Cardiac muscle cell (in vitro differentiated cells and primary cell): ENCODE results near the gene MYO1B. TPM values are rescaled to one million over a fixed set of nuclear protein-coding genes. Genes with fewer than 3 reads are reported as not detected.

Experiments
- DNase-seq, 2 donors: peaks; one replicate each; pipeline versions ENCODE4 v3.0.0 to v3.0.0-alpha.2; 2010 to 2017; ENCODE audit warnings: low read depth in 1 of 2, low spot score in 1 of 2
- H3K27ac ChIP-seq: fragments of 200-600 bp; sonication (generic); 2 replicates; pipeline ENCODE4 v1.5.1; 2016
- H3K27me3 ChIP-seq: fragments of 200-600 bp; sonication (generic); 2 replicates; pipeline ENCODE4 v1.6.0; 2016; ENCODE audit warnings: control low read depth
- H3K36me3 ChIP-seq: fragments of 200-600 bp; sonication (generic); 2 replicates; pipeline ENCODE4 v1.5.1; 2016; ENCODE audit warnings: control low read depth
- H3K4me1 ChIP-seq: fragments of 200-600 bp; sonication (generic); 2 replicates; pipeline ENCODE4 v1.8.1; 2017; ENCODE audit warnings: low read depth, mild to moderate bottlenecking, mixed run types
- H3K4me3 ChIP-seq: fragments of 200-600 bp; sonication (generic); 2 replicates; pipeline ENCODE4 v1.5.1; 2016; ENCODE audit warnings: mild to moderate bottlenecking
- H3K9me3 ChIP-seq: fragments of 200-600 bp; sonication (generic); 2 replicates; pipeline ENCODE4 v1.5.1; 2017; ENCODE audit warnings: low read depth, mild to moderate bottlenecking, control low read depth
- polyA plus RNA-seq: library from polyadenylated mRNA; unstranded; fragments of >200 nt; fragmentation: Nextera tagmentation; extraction: Ambion mirVana; gene quantifications from 2 replicates; pipeline ENCODE4 v1.2.1, GENCODE V29; 2016
- total RNA-seq: library from RNA; depleted of rRNA; stranded (reverse); fragments of >200 nt; gene quantifications from 2 replicates; pipeline ENCODE4 v1.2.3, GENCODE V29; 2016
- TF ChIP-seq, protein P1 (sequence below): IDR thresholded peaks from 2 replicates; pipeline ENCODE4 v1.5.1; 2012; ENCODE audit warnings: low read depth, mild to moderate bottlenecking, low read length

Gene MYO1B
- total and polyA plus RNA-seq, 2 experiments from 2014 or later, result 33.1 to 44.5 TPM

DNA sequence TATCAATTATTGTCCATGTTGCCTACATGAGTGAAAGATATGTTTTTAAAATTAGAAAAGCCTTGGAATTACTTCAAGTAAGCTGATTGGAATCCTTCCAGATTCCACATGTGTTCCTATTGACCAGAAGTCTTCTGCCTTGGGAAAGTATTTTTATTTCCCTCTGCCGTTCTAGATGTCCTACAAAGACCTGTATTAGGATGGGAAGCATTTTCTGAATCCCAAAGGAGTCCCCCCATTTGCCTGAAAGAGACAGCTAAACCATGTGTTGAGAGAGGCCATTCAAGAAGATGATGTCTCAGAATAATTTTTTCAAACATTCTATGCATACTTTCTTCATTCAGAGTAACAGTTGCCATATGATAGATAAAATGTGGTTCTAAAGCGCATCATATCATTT lies 19.0 kb upstream of the MYO1B start:
- no peaks in the 10 kb centered on the region for H3K9me3 ChIP-seq
- H3K4me3 ChIP-seq, result no peak overlapping the region
- TF ChIP-seq, protein P1, sequence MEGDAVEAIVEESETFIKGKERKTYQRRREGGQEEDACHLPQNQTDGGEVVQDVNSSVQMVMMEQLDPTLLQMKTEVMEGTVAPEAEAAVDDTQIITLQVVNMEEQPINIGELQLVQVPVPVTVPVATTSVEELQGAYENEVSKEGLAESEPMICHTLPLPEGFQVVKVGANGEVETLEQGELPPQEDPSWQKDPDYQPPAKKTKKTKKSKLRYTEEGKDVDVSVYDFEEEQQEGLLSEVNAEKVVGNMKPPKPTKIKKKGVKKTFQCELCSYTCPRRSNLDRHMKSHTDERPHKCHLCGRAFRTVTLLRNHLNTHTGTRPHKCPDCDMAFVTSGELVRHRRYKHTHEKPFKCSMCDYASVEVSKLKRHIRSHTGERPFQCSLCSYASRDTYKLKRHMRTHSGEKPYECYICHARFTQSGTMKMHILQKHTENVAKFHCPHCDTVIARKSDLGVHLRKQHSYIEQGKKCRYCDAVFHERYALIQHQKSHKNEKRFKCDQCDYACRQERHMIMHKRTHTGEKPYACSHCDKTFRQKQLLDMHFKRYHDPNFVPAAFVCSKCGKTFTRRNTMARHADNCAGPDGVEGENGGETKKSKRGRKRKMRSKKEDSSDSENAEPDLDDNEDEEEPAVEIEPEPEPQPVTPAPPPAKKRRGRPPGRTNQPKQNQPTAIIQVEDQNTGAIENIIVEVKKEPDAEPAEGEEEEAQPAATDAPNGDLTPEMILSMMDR, result no peak
- H3K27ac ChIP-seq, result no peak overlapping the region
- H3K36me3 ChIP-seq, result no peaks in the 10 kb centered on the region
- no peaks in the 10 kb centered on the region for H3K4me1 ChIP-seq
- peak in 1 of 2 donors; percentile 44 for DNase-seq
- H3K27me3 ChIP-seq, result no peaks in the 10 kb centered on the region

DNA sequence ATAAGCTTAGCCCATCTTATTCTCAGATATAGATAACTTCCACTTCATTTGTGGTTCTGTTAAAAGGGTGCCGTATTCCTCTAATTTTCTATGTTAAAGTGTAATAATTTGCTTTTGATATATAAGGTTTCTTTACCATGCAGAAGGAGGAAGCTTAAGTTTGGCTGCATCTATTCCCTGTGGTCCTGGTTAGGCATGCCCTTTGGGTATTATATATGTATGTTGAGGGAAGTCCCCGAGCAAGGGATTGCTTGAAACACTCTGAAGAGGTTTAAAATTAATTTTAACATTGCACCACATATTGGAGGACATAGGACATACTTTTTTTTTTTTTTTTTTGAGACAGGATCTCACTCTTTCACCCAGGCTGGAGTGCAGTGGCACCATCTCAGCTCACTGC lies 16.9 kb upstream of the MYO1B start:
- Histone ChIP-seq H3K4me1 (no peaks in the 10 kb centered on the region), H3K27ac (no peak overlapping the region), H3K4me3 (no peak overlapping the region), H3K27me3 (no peaks in the 10 kb centered on the region), H3K9me3 (no peaks in the 10 kb centered on the region), H3K36me3 (no peaks in the 10 kb centered on the region)
- TF ChIP-seq, protein P1, result no peak
- DNase-seq, result no peak

DNA sequence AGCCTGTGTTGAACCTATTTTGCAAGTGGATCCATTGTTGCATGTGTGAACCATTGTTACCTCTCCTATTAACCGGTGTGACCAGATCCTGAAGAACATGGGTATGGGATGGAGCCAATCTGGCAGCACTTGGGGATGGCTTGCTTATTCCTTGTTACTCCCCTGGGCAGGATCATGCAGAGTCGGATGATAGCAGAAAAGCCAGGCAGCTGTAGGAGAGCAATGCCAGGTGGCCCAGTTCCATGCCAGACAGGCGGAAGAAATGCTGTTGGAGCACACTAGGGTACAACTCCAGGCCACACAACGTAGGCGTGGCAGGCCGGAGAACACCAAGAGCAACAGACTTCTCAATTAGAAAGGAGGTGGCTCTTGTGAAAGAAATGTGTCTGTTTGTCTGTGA lies 16.3 kb upstream of the MYO1B start:
- H3K36me3 ChIP-seq, result no peaks in the 10 kb centered on the region
- TF ChIP-seq, protein P1, result no peak
- no peak overlapping the region for H3K27ac ChIP-seq
- no peaks in the 10 kb centered on the region for H3K9me3 ChIP-seq
- DNase-seq, result no peak
- no peaks in the 10 kb centered on the region for H3K4me1 ChIP-seq
- H3K4me3 ChIP-seq, result no peak overlapping the region
- no peaks in the 10 kb centered on the region for H3K27me3 ChIP-seq

DNA sequence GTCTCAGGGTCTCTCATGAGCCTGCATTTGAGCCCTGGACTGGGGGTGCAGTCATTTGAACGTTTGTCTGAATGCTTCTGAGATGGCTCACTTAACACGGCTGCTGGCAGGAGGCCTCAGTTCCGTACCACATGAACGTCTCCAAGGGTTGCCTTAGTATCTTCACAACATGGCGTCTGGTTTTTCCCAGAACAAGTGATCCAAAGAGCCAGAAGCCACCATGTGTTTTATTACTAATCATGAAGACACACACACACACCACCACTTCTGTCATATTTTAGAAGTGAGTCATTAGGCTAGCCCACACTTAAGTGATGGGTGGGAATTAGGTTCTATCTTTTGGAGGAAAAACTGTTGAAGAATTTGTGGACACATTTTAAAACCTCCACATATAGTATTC lies 15.0 kb upstream of the MYO1B start:
- H3K9me3 ChIP-seq, result no peaks in the 10 kb centered on the region
- DNase-seq, result peak in 1 of 2 donors; percentile 83
- TF ChIP-seq, protein P1, result no peak
- H3K27ac ChIP-seq, result no peak overlapping the region
- no peak overlapping the region for H3K4me3 ChIP-seq
- no peaks in the 10 kb centered on the region for H3K27me3 ChIP-seq
- H3K4me1 ChIP-seq, result no peaks in the 10 kb centered on the region
- H3K36me3 ChIP-seq, result no peaks in the 10 kb centered on the region

DNA sequence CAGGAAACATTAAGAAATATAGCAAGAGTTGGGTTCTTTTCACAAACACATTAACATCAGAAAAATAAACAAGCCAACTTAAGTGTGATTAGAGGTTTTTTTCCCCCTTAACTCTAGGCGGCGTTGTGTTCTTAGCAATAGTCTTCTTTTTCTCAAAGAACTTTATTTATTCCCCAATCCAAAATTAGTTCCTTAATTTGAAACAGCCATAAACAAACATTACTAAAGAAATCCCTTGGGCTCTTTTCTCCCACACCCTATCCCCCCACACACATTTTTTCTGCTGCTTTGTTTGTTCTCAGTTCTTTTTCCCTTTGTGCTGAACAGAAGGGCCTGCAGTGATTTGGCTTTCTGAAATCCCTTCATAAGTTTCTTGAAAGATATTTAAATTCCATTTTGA lies 13.2 kb upstream of the MYO1B start:
- Histone ChIP-seq H3K27me3 (no peaks in the 10 kb centered on the region), H3K4me1 (no peaks in the 10 kb centered on the region), H3K36me3 (no peaks in the 10 kb centered on the region), H3K4me3 (no peak overlapping the region), H3K9me3 (no peaks in the 10 kb centered on the region), H3K27ac (no peak overlapping the region)
- peak in 1 of 2 donors; percentile 56 for DNase-seq
- TF ChIP-seq, protein P1, result peak; percentile 63

DNA sequence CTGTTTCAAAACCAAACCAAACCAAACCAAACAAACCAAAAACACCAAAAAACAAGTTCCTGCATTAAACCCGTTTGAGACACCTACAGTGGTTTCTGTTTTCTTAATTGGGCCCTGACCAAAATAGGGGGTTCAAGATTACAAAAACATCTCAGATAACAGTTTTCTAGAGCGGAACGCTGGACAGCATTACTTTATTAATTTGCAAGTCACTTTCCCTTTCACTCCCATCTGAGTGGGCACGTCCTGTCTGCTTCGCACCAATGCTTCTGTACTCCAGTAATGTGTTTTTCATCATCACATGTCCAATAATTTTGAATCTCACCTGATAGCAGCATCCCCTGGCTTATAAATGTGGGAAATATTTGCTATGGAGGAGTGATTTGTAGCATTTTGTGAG lies 11.7 kb upstream of the MYO1B start:
- Histone ChIP-seq H3K27ac (no peak overlapping the region), H3K4me3 (no peak overlapping the region), H3K36me3 (no peaks in the 10 kb centered on the region), H3K9me3 (no peaks in the 10 kb centered on the region), H3K4me1 (no peaks in the 10 kb centered on the region), H3K27me3 (no peaks in the 10 kb centered on the region)
- TF ChIP-seq, protein P1, result no peak
- DNase-seq, result no peak
